NCI-H524 (cell line): ENCODE data around the gene SPATA9.
"Not testable (repeated sequence)": the region's sequence is repeated elsewhere in the genome, so short reads cannot be mapped to it uniquely, and the experiment has no call there.

ENCODE experiments used
- DNase-seq, 2 experiments: peaks; one replicate each; lab custom pipeline; 2025; lab: John Stamatoyannopoulos, UW

Gene SPATA9

DNA sequence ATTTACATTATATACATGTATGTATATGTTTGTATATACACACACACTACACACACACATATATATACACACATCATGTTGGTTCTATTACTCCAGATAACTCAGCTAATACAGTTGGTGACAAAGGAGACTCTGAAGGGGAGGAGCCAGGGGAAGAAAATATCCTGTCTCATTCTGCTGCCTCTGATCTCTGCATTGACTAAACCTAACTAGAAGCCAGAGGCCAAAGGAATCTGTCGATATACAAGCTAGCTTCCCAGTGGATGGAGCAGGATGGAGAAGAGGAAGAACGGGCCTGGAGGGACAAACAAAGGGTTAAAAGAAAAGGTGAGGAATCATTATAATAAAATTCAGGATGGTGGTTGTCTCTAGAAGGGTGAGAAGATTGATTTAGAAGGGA lies 34.6 kb upstream of the SPATA9 start:
- DNase-seq, result no peak

DNA sequence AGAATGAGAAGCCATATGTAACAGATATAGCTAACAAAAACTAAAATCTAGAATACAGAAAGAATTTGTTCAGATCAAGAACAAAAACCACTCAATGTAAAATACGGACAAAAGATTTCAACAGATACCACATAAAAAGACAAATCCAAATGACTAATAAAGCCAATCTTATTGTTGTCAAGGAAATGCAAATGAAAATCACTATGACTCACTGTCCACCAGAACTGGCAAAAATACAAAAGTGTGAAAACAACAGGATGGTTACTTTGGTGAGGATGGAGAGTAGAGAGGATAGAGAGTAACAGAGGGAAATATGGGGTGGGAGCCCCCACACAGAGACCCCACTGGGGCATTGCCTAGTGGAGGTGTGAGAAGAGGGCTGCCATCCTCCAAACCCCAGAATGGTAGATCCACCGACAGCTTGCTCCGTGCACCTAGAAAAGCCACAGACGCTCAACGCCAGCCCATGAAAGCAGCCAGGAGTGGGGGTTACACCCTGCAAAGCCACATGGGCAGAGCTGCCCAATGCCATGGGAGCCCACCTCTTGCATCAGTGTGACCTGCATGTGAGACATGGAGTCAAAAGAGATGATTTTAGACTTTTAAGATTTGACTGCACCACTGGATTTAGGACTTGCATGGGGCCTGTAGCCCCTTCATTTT lies 33.1 kb upstream of the SPATA9 start:
- DNase-seq, result no peak

DNA sequence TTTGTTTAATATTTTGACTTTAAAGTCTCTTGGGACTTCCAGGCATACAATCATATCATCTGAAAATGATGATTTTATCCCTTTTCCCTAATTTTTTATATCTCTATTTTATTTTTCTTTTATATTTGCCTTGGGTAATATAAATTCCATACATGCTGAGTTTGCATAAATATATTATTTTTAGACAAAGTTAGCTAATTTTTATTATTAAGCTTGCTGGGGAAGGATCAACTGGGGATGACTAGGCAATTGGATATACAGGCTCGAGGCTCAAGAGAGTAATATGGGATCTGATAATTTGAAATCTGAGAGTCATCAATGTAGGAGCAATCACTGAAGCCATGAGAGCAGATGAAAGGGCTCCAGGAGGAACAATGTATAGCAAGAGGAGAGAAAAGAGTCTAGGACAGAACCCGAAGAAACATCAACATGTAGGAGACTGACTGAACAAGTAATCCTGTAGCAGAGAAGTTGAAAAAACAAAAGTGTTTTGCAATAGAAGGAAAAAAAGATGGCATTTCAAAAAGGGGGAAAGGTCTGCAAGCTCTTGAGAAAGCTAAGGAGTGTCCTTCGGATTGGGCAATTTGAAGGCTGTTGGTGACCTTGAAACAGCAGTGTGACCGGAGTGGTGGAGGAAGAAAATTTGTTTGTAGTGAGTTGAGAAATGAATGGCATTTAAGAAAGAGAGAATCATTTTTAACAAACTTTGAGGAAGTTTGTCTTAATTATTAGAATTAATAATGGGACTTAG lies 31.3 kb upstream of the SPATA9 start:
- no peak for DNase-seq

DNA sequence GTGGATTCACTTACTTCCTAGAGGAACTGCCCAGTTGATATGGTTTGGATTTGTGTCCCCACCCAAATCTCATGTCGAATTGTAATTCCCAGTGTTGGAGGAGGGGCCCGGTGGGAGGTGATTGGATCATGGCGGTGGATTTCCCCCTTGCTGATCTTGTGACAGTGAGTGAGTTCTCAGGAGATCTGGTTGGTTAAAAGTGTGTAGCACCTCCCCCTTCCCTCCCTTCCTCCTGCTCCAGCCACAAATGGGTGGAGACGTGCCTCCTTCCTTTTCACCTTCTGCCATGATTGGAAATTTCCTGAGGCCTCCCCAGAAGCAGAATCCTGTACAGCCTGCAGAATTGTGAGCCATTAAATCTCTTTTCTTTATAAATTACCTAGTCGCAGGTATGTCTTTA lies 30.5 kb upstream of the SPATA9 start:
- not testable (repeated sequence) for DNase-seq

DNA sequence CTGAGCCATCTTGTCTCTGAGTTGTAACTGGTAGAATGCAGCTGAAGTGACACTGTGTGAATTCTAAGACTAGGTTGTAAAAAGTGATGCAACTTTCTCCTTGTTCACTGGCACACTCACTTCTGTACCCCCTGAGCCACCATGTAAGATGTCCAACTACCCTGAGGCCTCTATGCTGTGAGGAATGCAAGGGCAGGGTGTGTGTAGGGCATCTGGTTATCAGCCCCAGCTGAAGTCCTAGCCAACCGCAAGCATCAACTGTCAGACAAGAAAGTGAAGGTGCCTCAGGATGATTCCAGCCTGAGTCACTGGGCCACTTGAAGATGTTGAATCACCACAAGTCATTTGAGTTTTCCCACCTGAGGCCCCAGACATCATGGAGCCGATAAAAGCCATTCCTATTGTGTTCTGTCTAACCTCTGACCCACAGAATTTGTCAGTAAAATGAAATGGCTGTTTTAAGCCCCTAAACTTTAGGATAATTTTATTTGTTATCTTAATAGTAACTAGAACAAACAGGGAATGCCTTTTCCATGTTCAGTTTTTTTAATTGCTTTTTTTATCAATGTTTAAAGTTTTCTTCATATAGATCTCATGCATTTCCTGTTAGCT lies 29.7 kb upstream of the SPATA9 start:
- no peak for DNase-seq

DNA sequence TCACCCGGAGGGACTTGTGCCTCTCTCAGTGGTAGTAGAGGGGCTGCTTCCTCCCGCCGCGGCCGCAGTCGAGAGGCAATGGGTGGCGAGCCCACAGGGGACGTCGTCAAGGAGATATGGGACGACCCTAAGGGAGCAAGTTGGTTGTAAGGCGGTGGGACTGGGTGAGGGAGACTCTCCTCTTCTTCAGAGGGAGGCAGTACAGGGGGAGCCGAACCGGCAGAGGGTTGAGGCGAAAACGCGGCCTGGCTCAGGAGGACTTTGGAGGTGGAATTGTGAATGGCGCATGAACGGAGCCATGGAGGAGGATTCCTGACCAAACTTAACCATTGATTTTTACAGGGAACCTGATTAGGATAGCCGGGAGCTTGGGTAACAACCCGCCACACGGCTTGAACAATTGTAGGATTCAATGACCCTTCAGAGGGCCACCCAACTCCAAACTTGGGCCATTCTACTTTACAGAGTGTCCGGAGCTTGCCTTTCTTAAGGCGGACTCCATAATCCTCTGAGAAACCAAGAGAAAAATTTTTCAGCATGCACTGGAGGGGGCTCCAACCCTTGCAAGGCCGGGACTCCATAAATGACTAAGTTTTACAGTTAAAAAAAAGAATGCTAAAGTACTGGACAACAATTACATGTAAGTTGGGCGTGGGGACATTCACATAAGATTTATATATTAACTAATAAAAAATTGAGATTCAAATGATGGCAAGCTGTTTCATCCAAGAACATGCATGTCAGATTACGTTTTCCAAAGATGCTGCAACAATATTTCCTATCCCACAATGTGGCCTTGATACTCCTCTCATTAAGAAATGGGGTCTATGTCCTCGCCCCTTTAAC lies 28.9 kb upstream of the SPATA9 start:
- DNase-seq, result no peak

DNA sequence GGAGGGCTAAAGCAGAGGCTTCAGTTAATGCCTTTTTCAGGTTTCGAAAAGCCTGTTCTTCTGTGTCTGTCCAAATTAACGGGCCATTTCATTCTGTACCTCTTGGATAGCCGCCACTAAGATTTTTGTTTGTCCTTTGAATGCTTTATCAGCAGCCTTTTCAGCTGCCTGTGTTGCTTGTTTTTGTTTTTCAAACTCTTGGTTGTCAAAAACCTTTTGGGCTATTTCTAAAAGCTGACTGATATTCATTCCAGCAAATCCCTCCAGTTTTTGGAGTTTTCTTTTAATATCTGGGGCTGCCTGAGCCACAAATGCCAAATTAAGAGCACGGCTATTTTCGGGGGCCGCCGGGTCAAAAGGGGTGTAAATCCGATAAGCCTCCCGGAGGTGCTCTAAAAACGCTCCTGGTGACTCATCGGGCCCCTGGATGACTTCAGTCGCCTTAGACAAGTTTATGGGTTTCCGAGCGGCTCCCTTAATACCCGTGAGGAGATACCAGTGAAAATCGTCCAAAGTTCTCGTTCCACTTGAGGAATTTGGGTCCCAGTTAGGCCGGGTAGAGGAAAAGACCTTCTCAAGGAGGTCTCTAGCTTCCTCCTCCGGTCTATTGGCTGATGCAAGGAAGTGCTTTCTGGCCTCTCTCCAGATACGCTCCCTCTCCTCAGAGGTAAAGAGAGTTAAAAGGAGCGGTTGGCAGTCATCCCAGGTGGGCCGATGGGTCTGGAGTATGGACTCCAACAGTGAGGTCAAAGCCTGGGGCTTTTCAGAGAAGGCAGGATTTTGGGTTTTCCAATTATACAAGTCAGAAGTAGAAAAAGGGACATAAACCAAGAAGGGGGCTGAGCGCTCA lies 28.1 kb upstream of the SPATA9 start:
- DNase-seq, result not testable (repeated sequence)

DNA sequence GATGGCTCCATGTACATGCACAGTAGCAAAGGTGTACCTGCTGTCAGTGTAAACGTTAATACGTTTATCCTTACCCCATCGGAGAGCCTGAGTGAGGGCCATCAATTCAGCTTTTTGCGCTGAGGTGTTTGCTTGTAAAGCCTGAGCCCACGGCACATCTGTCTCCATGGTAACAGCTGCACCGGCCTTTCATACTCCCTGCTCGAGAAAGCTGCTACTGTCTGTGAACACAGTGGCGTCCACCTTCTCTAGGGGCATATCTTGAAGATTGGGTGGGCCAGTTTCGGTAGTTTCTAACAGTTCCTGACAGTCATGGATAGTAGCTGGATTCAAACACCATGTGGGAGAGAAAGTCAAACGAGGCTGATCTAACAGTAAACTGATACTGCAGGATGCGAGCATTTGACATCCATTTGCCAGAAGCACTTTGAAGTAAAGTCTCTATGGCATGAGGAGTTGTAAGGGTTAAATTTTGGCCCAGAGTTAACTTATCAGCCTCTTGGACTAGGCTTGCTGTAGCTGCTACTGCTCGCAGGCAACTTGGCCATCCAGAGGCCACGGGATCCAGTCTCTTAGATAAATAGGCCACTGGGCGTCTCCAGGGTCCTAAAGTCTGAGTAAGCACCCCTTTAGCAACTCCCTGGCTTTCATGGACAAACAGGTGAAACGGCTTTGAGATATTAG lies 27.3 kb upstream of the SPATA9 start:
- DNase-seq, result peak in 1 of 2 experiments; percentile 29

DNA sequence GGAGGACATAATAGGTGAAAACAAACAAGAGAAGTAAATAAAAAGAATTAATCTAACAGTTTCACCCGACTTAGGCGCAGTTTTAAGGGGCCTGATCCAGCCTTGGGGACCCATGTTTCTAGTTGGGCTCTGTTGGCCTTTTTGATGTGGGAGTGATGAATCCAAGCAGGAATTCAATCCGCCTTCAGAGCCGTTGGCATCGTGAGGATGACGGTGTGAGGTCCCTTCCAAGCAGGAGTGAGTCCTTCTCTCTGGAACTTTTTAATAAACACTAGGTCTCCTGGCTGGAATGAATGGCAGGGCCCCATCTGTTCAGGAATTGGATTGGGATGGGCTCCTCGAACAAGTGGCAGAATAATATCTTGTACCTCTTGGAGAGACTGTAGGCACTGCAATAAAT lies 26.1 kb upstream of the SPATA9 start:
- peak in 1 of 2 experiments; percentile 2 for DNase-seq

DNA sequence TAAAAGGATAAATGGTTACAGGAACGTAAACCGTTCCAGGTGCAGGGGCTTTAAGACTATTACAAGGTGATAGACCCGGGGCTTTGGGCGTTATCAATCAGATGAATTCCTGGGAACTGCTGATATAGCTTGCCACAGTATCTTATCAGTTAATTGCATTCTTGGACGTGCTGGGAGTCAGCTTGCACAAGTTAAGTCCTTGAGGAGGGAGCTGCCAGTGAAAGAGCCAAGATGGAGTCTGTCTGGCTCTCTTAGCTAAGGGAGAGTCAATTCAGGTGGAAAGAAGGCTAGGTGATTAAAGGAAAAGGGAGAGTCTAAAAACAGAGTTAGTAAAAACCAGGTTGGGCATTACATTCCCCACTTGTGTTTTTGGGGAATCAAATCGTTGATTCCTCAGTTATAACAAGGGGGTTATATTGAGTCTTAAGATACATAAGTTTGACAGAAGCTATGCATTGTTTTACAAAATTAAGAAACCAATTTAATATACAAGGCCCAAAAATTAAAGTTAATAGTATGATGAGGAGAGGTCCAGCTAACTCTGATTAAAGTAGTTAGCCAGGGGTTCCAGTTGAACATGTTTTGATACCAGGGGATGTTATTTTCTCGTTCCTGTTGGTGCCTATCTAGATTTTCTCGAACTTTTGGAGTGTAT lies 24.9 kb upstream of the SPATA9 start:
- DNase-seq, result not testable (repeated sequence)

DNA sequence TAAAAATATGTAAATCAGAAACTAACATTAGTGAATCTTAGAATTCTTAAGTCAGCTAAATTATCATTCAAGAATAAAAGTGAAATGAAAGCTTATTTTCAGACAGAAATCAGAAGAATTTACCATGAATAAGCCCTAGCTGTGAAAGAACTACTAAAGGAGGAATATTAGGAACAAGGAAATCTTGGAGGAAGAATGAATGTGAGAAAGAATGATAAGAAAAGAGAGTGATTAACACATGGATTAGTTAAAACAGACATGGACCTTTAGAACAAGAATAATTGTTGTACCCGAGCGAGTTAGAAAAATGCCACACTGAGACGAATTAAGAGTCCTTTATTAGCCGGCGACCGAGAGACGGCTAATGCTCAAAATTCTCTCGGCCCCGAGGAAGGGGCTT lies 24.3 kb upstream of the SPATA9 start:
- no peak for DNase-seq

DNA sequence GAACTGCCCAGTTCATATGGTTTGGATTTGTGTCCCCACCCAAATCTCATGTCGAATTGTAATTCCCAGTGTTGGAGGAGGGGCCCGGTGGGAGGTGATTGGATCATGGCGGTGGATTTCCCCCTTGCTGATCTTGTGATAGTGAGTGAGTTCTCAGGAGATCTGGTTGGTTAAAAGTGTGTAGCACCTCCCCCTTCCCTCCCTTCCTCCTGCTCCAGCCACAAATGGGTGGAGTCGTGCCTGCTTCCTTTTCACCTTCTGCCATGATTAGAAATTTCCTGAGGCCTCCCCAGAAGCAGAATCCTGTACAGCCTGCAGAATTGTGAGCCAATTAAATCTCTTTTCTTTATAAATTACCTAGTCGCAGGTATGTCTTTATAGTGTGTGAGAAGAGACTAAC lies 23.4 kb upstream of the SPATA9 start:
- DNase-seq, result not testable (repeated sequence)

DNA sequence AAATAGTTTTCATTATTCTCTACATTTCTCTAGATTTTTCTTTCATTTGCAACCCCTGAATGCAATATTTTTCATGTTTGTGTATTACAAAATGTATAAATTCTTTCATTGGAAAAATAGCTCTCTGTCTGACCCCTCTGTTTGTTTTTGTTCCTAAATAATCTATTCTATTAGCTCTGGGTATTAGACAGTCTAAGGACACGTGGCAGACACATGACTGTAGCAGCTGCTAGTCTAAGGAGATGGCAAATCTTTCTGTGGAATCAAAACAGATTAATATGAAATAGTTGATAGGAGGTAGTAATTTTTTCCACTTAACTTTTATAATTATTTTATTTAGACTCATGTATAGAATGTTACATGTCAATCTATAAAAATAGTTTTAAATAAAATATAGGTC lies 21.4 kb upstream of the SPATA9 start:
- peak in 1 of 2 experiments; percentile 4 for DNase-seq

DNA sequence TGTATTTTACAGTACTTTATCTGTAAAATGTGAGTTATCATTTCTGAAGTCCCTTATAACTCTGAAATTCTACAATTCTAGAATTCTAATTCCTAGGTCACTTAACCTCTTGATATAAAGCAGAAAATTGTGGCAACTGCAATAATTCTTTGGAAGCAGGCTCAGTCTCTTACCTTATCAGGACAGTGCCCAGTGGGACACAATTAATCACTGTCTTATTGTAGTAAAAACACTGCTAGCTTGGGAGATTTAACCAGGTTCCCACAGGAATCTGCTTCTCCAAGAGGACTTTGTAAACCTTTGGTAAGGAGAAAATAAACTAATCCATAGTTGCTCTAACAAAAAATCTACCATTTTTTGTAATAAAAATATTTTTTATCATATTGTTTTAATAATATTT lies 18.3 kb upstream of the SPATA9 start:
- DNase-seq, result no peak

DNA sequence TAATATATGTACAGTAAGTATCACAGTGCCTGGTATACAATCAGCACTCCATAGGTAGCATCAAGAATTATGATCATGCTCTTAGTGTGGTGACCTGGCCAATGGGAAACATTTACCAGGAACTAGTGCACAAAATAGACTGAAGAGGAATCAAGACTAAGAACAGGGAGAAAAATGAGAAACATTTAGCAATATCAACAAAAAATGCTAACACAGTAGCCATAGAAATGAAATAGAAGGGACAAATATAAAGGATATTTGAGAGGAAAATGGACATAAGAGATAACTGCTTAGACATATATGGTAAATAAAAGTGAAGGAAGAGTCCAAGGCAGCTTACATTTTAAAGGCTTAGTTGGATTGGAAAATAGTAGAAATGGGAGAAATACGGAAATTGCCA lies 16.5 kb upstream of the SPATA9 start:
- DNase-seq, result no peak

DNA sequence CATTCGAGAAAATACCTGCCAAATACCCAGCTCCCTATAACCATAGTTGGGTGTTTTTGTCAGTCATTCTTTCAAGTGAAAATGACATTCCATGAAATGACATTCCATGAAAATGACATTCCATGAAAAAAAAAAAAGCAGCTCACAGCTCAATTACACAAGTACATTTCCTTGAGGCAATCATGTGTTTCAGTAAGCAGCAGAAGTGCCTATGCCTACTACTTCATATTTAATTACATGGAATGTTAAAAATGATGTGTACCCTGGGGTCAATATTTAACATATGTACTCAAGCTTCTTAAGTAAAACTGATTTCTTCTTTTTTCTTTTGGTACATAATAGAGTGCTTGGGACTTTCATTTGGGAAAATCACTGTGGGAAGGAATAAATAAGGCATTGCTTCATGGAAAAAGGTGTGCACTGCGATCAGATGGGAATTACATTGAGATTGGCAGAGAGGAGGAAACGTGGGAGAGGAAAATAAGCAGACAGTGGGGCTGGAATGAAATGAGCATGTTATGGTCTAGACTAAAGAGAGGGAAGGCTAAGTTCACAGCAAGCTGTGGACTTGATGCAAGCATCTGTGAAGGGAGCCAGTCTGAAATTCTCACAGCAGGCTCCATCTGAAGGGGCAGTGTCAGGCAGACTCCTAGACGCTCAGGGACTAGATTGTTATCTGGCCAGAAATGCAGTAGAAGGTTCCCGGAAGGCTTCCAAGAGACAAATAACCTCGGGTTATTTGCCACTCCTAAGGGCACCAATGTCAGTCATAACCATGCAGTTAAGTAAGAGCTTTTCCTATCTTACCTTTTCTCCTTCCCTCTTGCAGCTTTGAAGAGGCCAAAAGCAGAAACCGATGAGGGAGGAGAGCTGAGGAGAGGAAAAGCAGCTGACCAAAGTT lies 15.2 kb upstream of the SPATA9 start:
- no peak for DNase-seq

DNA sequence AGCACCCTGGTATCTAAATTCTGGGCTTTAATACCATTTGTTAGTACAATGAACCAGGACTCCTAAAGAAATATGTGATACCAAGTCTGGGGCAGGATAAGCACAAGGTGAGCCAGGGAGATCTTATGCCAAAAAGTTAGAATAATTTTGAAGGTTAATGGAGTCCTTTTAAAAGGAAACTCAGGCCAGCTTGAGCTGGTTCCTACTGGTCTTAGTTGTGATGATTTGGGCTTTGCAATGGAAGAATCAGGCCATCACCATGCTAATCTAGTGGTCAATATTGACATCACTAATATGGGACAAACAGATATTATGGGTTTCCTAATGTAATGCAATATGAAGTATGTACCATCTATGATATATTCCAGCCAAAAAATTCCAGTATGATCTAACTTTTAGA lies 7.5 kb upstream of the SPATA9 start:
- DNase-seq, result no peak

DNA sequence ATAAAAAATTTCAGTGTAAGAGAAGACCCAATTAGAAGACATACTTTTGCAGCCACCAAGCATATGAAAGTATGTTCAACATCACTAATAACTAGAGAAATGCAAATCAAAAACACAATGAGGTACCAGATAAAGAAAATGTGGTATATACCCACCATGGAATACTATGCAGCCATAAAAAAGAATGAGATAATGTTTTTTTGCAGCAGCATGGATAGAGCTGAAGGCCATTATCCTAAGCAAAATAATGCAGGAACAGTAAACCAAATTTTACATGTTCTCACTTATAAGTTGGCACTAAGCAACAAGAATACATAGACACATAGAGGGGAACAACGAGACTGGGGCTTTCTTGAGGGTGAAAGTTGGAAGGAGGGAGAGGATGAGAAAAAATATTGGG lies 6.9 kb upstream of the SPATA9 start:
- no peak for DNase-seq

DNA sequence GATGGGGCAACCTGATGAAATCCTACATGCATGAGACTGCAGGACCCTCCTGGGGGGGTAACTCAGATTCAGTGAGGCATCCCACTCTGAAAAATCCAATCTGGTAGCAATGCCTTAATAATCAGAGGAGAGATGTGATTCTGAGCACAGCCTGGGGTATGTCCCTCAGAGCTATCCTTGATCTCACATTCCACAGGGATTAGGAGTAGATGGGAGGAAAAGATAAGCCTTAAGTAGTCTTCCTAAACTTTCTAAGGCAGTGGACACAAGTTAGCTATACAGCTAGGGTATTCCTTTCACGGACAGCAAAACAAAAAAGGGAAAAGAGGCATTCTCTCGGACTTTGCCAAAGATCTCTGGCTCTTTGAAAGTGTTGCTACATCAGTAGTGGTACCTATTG lies 3.9 kb upstream of the SPATA9 start:
- DNase-seq, result no peak
